Prostate gland (tissue), 2 donors: ENCODE measurements around the gene ESYT2. TPM values are rescaled to one million over a fixed set of nuclear protein-coding genes. Genes with fewer than 3 reads are reported as not detected.

ENCODE experiments used
- DNase-seq: peaks from one replicate; pipeline ENCODE4 v3.0.0-alpha.2; 2019; ENCODE audit warnings: low spot score
- H3K27ac ChIP-seq, 2 donors: fragments of 200-600 bp; sonication (generic); 2 replicates each; pipeline ENCODE4 v1.5.1; 2017 to 2019
- H3K27me3 ChIP-seq: fragments of 200-600 bp; sonication (generic); replicated peaks from 2 replicates; pipeline ENCODE4 v1.5.1; 2019; ENCODE audit not compliant: insufficient read depth
- H3K36me3 ChIP-seq, 2 donors: fragments of 200-600 bp; sonication (generic); 1 replicate in 1 of 2; 2 replicates in 1 of 2; pipeline versions ENCODE4 v1.5.1 to v1.8.1; 2017 to 2019
- H3K4me1 ChIP-seq: fragments of 200-600 bp; sonication (generic); replicated peaks from 2 replicates; pipeline ENCODE4 v1.5.1; 2019
- H3K4me3 ChIP-seq, 2 donors: fragments of 200-600 bp; sonication (generic); 2 replicates each; pipeline ENCODE4 v1.5.1; 2017 to 2019
- H3K9me3 ChIP-seq: fragments of 200-600 bp; sonication (generic); 2 replicates; pipeline ENCODE4 v1.5.1; 2017
- POLR2A ChIP-seq: fragments of 450-650 bp; IDR thresholded peaks from one replicate; pipeline ENCODE4 v1.6.1; 2016; ENCODE audit warnings: antibody characterized with exemption, mild to moderate bottlenecking
- POLR2AphosphoS5 ChIP-seq: sonication (generic); formaldehyde crosslinking; IDR thresholded peaks from one replicate; pipeline ENCODE4 v1.6.1; 2017; ENCODE audit warnings: antibody characterized with exemption
- WGBS: methylation state at CpG from one replicate; pipeline ENCODE4 v1.1.5; 2018; 5-methylcytosine and 5-hydroxymethylcytosine counted together
- intact Hi-C: fragments of 100-400 bp; cut with DNase I; formaldehyde crosslinking; loops from one replicate; pipeline ENCODE4 v1.14.2; 2022
- total RNA-seq, 2 donors: library from RNA; depleted of rRNA; stranded (reverse); fragments of >200 nt; gene quantifications; one replicate each; pipeline ENCODE4 v1.1.0, GENCODE V29; 2016
- TF ChIP-seq, protein P1 (sequence below), 4 experiments: fragments of 200-600 bp in 2 of 4; fragments of 450-650 bp in 2 of 4; sonication (generic) in 2 of 4; IDR thresholded peaks; 1 replicate in 3 of 4; 2 replicates in 1 of 4; pipeline ENCODE4 v1.5.1; 2016 to 2019; ENCODE audit warnings: antibody characterized with exemption in 4 of 4, mild to moderate bottlenecking in 2 of 4, moderate library complexity in 2 of 4

ESYT2 gene
- total RNA-seq, 2 donors from 2014 or later = 60.8 to 75.1 TPM

DNA sequence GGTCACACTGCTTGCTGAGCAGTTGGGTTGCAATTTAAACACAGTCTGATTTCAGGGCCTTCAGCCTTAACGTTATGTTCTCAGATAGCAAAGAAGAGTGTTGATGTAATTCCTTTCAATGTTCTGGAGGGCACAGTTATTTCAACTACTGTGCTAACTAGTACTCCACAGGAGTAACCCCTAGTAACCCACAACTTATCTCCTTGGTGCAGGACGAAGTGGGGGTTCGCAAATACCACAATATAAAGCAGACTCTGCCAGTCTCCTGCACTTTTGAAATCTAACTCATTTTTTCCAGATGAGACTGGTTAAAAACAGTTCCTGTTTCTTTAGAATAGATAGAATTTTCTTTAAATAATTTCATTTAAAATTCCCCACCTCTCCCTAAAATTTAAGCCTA, 77.6 kb downstream of the ESYT2 start:
- TF ChIP-seq, protein P1, sequence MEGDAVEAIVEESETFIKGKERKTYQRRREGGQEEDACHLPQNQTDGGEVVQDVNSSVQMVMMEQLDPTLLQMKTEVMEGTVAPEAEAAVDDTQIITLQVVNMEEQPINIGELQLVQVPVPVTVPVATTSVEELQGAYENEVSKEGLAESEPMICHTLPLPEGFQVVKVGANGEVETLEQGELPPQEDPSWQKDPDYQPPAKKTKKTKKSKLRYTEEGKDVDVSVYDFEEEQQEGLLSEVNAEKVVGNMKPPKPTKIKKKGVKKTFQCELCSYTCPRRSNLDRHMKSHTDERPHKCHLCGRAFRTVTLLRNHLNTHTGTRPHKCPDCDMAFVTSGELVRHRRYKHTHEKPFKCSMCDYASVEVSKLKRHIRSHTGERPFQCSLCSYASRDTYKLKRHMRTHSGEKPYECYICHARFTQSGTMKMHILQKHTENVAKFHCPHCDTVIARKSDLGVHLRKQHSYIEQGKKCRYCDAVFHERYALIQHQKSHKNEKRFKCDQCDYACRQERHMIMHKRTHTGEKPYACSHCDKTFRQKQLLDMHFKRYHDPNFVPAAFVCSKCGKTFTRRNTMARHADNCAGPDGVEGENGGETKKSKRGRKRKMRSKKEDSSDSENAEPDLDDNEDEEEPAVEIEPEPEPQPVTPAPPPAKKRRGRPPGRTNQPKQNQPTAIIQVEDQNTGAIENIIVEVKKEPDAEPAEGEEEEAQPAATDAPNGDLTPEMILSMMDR (IDR thresholded peaks at IDR 0.05) = no peak
- TF ChIP-seq POLR2AphosphoS5 (no peak), POLR2A (no peak)
- Histone ChIP-seq H3K36me3 (no peaks in the 10 kb centered on the region), H3K4me1 (no peaks in the 10 kb centered on the region), H3K27me3 (no peaks in the 10 kb centered on the region), H3K9me3 (no peaks in the 10 kb centered on the region), H3K27ac (no peak overlapping the region), H3K4me3 (no peak overlapping the region)
- DNase-seq = no peak
- WGBS = 81% methylated on average over 3 of the region's 3 CpGs
- intact Hi-C loops = no loop called here

DNA sequence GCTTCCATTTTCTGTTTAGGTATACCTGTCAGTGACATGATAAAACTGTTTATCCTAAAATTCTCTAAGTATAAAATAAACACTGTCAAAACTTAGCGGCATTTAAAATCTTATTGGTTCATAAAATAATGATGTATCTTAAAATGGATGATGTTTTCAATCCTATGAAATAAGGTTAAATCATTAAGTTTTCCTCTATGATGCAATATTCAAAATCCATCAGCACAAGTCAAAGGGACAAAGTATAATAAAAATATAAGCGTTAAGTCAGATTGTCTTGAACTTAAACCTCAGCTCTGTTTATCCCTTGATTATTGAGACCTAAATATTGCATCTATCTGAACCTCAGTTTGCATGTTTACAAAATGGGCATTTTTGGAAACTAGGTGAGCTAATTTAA, 78.1 kb downstream of the ESYT2 start:
- WGBS = 95% methylated on average over 2 of the region's 2 CpGs
- TF ChIP-seq, protein P1 (IDR thresholded peaks at IDR 0.05) = no peak
- TF ChIP-seq POLR2A (no peak), POLR2AphosphoS5 (no peak)
- H3K27me3 ChIP-seq = no peaks in the 10 kb centered on the region

DNA sequence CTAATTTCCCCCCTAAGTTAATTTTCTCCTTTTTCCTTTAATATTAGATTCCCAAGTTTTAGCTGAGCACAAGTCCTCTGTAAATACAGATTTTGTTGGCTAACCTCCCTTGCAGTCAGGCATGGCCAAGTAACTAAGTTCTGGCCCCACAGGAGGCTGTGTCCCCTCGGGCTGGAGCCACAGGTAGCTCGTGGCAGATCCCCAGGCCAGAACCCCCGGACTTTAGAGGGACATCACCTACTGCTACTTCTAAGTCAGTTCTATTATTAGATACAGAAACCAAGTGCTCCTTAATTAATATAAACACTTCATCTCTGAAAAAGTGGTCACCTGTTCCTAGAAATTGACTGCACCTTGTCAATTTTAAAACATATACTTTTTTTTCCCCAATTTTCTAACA, 78.6 kb downstream of the ESYT2 start:
- Histone ChIP-seq H3K27ac (no peak overlapping the region), H3K4me3 (no peak overlapping the region), H3K9me3 (no peaks in the 10 kb centered on the region), H3K36me3 (no peaks in the 10 kb centered on the region), H3K4me1 (no peaks in the 10 kb centered on the region), H3K27me3 (no peaks in the 10 kb centered on the region)
- intact Hi-C loops = no loop called here
- WGBS = 80% methylated on average over 3 of the region's 3 CpGs
- no peak for TF ChIP-seq POLR2A
- TF ChIP-seq, protein P1 (IDR thresholded peaks at IDR 0.05) = no peak
- no peak for TF ChIP-seq POLR2AphosphoS5
- no peak for DNase-seq

More for the DNA sequence above, 78.1 kb downstream of the ESYT2 start:
- H3K4me3 ChIP-seq = no peak overlapping the region
- no peaks in the 10 kb centered on the region for H3K36me3 ChIP-seq
- intact Hi-C loops = no loop called here
- H3K9me3 ChIP-seq = no peaks in the 10 kb centered on the region
- DNase-seq = no peak
- no peak overlapping the region for H3K27ac ChIP-seq
- no peaks in the 10 kb centered on the region for H3K4me1 ChIP-seq

DNA sequence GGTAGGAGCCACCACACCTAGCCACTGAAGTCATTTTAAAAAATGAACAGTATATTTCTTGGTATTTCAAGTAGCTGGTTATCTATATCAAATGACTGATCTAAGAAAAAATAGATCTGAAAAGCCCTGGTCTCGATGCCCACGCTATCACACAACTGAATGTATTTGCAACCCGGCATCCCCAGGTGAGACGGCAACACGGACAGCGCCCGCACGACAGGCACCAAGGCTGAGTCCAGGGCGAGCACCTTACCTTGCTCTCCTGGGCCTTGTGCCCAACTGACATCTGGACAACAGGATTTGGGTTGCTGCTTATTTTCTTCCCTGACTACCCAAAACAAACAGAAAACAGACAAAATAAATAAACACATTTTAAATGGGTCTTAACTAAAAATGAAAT, 79.9 kb downstream of the ESYT2 start:
- no peak overlapping the region for H3K4me3 ChIP-seq
- 97% methylated on average over 9 of the region's 9 CpGs for WGBS
- no peaks in the 10 kb centered on the region for H3K27me3 ChIP-seq
- TF ChIP-seq POLR2A = no peak
- TF ChIP-seq POLR2AphosphoS5 = no peak
- TF ChIP-seq, protein P1 (IDR thresholded peaks at IDR 0.05) = no peak
- no peaks in the 10 kb centered on the region for H3K9me3 ChIP-seq
- no peak for DNase-seq
- intact Hi-C loops = no loop called here
- H3K27ac ChIP-seq = no peak overlapping the region
- no peaks in the 10 kb centered on the region for H3K36me3 ChIP-seq
- no peaks in the 10 kb centered on the region for H3K4me1 ChIP-seq

DNA sequence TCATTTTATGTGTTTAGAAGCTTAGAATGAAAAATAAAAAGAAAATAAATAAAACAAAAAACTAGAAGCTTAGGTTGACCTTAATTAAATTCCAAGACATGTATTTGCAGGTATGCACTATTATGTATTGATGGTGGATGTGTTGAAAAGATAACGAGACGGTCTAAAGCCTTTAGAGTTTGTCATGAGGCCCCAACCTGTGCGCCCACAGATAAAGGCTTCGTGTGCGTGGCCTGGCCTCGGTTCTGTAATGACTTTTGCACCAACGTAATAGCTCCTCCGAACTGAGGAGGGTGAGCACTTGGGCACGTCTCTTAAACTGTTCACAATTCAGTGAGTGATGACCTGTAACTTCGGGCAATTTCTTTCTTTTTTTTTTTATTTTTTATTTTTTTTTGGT, 81.0 kb downstream of the ESYT2 start:
- H3K4me3 ChIP-seq = no peak overlapping the region
- H3K9me3 ChIP-seq = no peaks in the 10 kb centered on the region
- H3K27ac ChIP-seq = no peak overlapping the region
- no peaks in the 10 kb centered on the region for H3K4me1 ChIP-seq
- WGBS = 82% methylated on average over 10 of the region's 10 CpGs
- intact Hi-C loops = no loop called here
- no peaks in the 10 kb centered on the region for H3K27me3 ChIP-seq
- no peaks in the 10 kb centered on the region for H3K36me3 ChIP-seq
- TF ChIP-seq POLR2AphosphoS5 (no peak), POLR2A (no peak)
- TF ChIP-seq, protein P1 (IDR thresholded peaks at IDR 0.05) = no peak
- DNase-seq = no peak
